ENCODE data around the gene THRB. TPM values are rescaled to one million over a fixed set of nuclear protein-coding genes. Genes with fewer than 3 reads are reported as not detected.

THRB gene
- total RNA-seq, 1 experiment from 2014 or later, result 5.8 TPM

- CTCF ChIA-PET, result no interaction called here
- Mint-ChIP-seq H3K4me1 (peaks cover 7% of the 10 kb centered on the region), H3K9me3 (peaks cover 7% of the 10 kb centered on the region), H3K27me3 (ENCODE audit: low read depth) (no peaks in the 10 kb centered on the region), H3K27ac (no peak overlapping the region), H3K4me3 (no peak overlapping the region), H3K36me3 (peaks cover 6% of the 10 kb centered on the region; the same call in 1 of the 2 replicates)
- DNase-seq (ENCODE audit: low spot score), result no peak
- no peak for ATAC-seq
- TF ChIP-seq PRRX2 (CRISPR knock-in tag; IDR thresholded peaks at IDR 0.05) (no peak), ZNF263 (CRISPR knock-in tag; IDR thresholded peaks at IDR 0.05; ENCODE audit: low read depth) (no peak), PRDM15 (CRISPR knock-in tag; IDR thresholded peaks at IDR 0.05) (no peak), JAZF1 (CRISPR knock-in tag; IDR thresholded peaks at IDR 0.05) (no peak), CREB1 (CRISPR knock-in tag; IDR thresholded peaks at IDR 0.05) (no peak), ZNF317 (CRISPR knock-in tag; IDR thresholded peaks at IDR 0.05; ENCODE audit: borderline replicate concordance, low read depth) (no peak)
- POLR2A ChIA-PET, result no interaction called here
Measured at GRCh38 chr3:24291646-24292045, 203.0 kb downstream of the THRB start.

GRCh38 chr3:24290596-24290995, 204.1 kb downstream of the THRB start:
- ChIA-PET CTCF (no interaction called here), POLR2A (no interaction called here)
- Mint-ChIP-seq H3K4me1 (no peaks in the 10 kb centered on the region), H3K36me3 (peaks cover 6% of the 10 kb centered on the region; the same call in 1 of the 2 replicates), H3K4me3 (no peak overlapping the region), H3K27me3 (ENCODE audit: low read depth) (no peaks in the 10 kb centered on the region), H3K27ac (no peak overlapping the region), H3K9me3 (peaks cover 7% of the 10 kb centered on the region)
- no peak for TF ChIP-seq OVOL2 (CRISPR knock-in tag; IDR thresholded peaks at IDR 0.05; ENCODE audit: borderline replicate concordance)
- no peak for TF ChIP-seq SP1 (CRISPR knock-in tag; conservative IDR thresholded peaks at IDR 0.05)
- no peak for TF ChIP-seq PRDM15 (CRISPR knock-in tag; IDR thresholded peaks at IDR 0.05)
- no peak for TF ChIP-seq ERG (CRISPR knock-in tag; IDR thresholded peaks at IDR 0.05)
- TF ChIP-seq IRF1 (CRISPR knock-in tag; IDR thresholded peaks at IDR 0.05), result no peak
- TF ChIP-seq CREB1 (CRISPR knock-in tag; IDR thresholded peaks at IDR 0.05), result no peak
- no peak for TF ChIP-seq ZNF138 (CRISPR knock-in tag; conservative IDR thresholded peaks at IDR 0.05)
- no peak for TF ChIP-seq SOX15 (CRISPR knock-in tag; IDR thresholded peaks at IDR 0.05)
- no peak for TF ChIP-seq TEAD1 (CRISPR knock-in tag; IDR thresholded peaks at IDR 0.05)
- no peak for TF ChIP-seq PRRX2 (CRISPR knock-in tag; IDR thresholded peaks at IDR 0.05)
- TF ChIP-seq ZNF512 (CRISPR knock-in tag; IDR thresholded peaks at IDR 0.05; ENCODE audit: borderline replicate concordance), result no peak
- no peak for TF ChIP-seq CDX4 (CRISPR knock-in tag; IDR thresholded peaks at IDR 0.05; ENCODE audit: borderline replicate concordance)
- TF ChIP-seq FOXJ3 (CRISPR knock-in tag; IDR thresholded peaks at IDR 0.05; ENCODE audit: borderline replicate concordance), result no peak
- no peak for TF ChIP-seq NR3C1 (CRISPR knock-in tag; conservative IDR thresholded peaks at IDR 0.05; ENCODE audit: low read depth)
- TF ChIP-seq ATF1 (CRISPR knock-in tag; IDR thresholded peaks at IDR 0.05), result no peak
- no peak for DNase-seq (ENCODE audit: low spot score)
- ATAC-seq, result no peak
